NCI-H748 (cell line): Measurements from ENCODE around the gene ANKRD55.
"Not testable (repeated sequence)": the region's sequence is repeated elsewhere in the genome, so short reads cannot be mapped to it uniquely, and the experiment has no call there.

Experiments used
- DNase-seq: peaks from one replicate; lab custom pipeline; 2025; ENCODE audit not compliant: unreplicated experiment; lab: John Stamatoyannopoulos, UW

The ANKRD55 gene

DNA sequence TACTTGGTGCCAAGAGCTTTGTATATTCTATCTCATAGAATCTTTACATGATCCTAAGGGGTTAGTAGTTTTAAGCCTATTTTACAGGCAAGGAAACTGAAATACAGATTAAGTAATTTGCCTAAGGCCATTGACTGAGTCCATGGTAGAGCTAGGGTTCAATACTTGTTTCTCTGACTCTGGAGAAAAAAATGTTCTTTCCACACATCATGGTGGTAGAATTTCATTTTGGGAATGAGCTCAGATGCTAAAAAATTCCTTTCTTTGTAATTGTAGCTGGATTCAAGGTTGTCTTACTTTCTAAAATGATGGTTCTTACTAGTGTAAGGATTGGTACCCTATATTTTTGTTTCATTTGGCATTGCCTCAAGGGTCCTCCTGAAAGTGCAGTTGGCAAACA, 86.0 kb downstream of the ANKRD55 start:
- DNase-seq: no peak

GRCh38 chr5:56146674-56147073, 86.5 kb downstream of the ANKRD55 start:
- DNase-seq: no peak

GRCh38 chr5:56145511-56145910, 87.6 kb downstream of the ANKRD55 start:
- no peak for DNase-seq

- DNase-seq: no peak
Observed at GRCh38 chr5:56145106-56145505, 88.0 kb downstream of the ANKRD55 start.

GRCh38 chr5:56144211-56144610, 88.9 kb downstream of the ANKRD55 start:
- DNase-seq: no peak

GRCh38 chr5:56143373-56143714, 89.8 kb downstream of the ANKRD55 start:
- no peak for DNase-seq

- no peak for DNase-seq
Observed at GRCh38 chr5:56142614-56143372, 90.3 kb downstream of the ANKRD55 start.

DNA sequence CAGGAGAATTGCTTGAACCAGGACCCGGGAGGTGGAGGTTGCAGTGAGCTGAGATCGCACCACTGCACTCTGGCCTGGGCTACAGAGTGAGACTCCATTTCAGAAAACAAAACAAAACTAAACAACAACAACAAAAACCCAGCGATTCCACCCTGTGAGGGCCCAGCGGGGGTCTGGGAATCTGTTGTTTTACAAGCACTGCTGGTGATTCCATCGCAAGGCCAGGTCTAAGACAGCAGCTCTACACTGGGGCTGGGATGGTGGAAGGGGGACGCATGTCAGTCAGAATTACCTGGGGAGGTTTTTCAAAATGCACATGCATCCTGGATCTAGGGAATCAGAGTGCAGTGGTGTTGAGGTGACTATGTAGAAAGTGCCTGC, 90.9 kb downstream of the ANKRD55 start:
- DNase-seq: no peak

- DNase-seq: no peak
Observed at GRCh38 chr5:56140073-56140472, 93.1 kb downstream of the ANKRD55 start.

GRCh38 chr5:56130664-56131063, 102.5 kb downstream of the ANKRD55 start:
- no peak for DNase-seq

GRCh38 chr5:56129288-56129687, 103.8 kb downstream of the ANKRD55 start:
- no peak for DNase-seq

DNA sequence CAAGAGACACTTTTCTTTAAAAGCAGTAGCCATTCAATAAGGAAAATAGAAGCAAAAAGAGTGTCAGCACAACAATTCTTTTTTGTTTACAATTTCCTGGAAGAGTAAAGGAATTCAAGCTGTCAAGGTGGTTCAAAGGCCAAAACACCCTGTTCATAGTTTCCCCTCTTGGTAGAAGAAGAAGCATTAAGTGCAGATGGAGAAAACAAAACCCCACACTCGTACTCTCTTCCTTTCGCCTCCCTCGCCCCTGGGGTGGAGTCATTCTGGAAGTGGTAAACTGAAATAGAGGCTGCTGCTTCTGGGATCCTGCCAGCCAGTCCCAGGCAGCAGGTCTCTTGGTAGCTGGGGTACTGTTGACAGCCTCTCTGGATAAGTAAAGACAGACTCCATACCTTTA, 105.0 kb downstream of the ANKRD55 start:
- DNase-seq: no peak

- peak; percentile 79 for DNase-seq
Observed at GRCh38 chr5:56126487-56127179, 106.5 kb downstream of the ANKRD55 start.

GRCh38 chr5:56123531-56124243, 109.4 kb downstream of the ANKRD55 start:
- peak; percentile 27 for DNase-seq

- DNase-seq: not testable (repeated sequence)
Observed at GRCh38 chr5:56122360-56122985, 110.7 kb downstream of the ANKRD55 start.

GRCh38 chr5:56119050-56119449, 114.1 kb downstream of the ANKRD55 start:
- DNase-seq: no peak

- DNase-seq: no peak
Observed at GRCh38 chr5:56116599-56117141, 116.5 kb downstream of the ANKRD55 start.

DNA sequence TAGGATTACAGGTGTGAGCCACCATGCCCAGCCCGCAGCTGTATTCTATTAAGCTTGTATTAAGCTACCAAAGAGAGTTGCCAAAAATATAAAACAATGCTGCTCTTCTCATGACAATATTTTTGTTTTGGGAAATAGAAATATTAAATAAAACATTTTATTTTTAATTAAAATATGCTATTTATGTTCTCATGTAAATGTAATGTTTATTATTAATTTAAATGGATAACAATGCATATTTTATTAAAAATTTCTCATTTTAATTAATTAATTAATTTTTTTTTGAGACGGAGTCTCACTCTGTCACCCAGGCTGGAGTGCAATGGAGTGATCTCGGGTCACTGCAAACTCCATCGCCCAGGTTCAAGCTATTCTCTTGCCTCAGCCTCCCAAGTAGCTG, 117.5 kb downstream of the ANKRD55 start:
- no peak for DNase-seq

DNA sequence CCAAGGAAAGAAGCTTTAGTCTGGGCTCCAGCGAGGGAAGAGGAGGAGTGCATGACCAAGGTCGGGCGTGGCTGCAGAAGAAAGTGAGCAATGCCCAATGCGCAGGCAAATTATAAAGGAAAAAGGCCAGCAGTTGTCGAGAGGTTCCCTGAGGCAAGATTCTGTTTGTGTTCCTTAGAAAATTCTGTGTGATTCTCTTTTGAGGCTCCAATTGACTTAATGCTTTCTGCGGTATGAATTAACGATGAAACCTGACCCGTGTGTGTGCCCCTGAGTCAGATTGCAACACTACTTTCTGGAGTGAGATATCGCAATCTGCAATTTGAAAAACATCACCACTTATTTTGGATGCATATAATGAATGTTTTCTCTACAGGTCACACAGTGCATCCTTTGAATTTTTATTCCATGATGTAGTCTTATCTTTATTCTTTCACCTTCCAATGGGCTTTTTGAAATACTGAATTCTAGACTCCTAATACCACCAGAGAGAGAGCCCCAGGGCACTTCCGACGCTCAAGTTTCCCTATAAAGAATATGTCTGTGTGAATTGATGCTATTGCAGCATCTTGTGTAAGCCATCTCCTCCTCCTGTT, 120.5 kb downstream of the ANKRD55 start:
- no peak for DNase-seq

DNA sequence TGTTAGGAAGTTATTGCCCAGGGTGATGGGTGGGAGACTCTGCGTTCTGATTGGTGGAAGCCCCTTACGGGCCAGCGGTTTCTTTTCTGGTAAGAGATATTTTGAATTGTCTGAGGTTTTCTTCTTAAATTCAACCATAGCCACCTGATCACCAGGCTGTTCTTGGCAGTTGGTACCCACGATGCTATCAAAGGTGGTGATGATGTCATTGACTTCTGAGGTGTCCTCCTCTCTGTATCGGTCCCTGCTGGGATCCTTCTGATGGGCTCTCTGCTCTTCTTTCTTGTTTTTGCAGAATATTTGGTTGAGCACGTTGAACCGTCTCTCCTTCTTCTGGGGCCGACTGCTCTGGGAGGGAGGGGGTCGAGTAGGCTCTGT, 121.7 kb downstream of the ANKRD55 start:
- no peak for DNase-seq
